ENCODE results near the gene SNN.
A peak's percentile ranks its signal among the peaks of the same experiment; 100 is the strongest.

The SNN gene

GRCh38 chr16:11667824-11668622 is at the start of gene SNN:
TSS of gene SNN (plus strand) at chr16:11668455. CDS start at chr16:11676060, 7,605 bp downstream.
- DNase-seq = peak; percentile 91

- no peak for DNase-seq
These were observed 48.9 kb upstream of the SNN start for GRCh38 chr16:11619327-11619851.

GRCh38 chr16:11620243-11621003 is 47.8 kb upstream of the SNN start:
- DNase-seq = no peak

GRCh38 chr16:11621539-11621919 is 46.7 kb upstream of the SNN start:
- no peak for DNase-seq

- DNase-seq = peak; percentile 67
These were observed 46.2 kb upstream of the SNN start for GRCh38 chr16:11621920-11622651.

GRCh38 chr16:11624205-11624604 is 44.0 kb upstream of the SNN start:
- DNase-seq = no peak

- no peak for DNase-seq
These were observed 43.3 kb upstream of the SNN start for GRCh38 chr16:11624636-11625607.

- DNase-seq = no peak
These were observed 42.5 kb upstream of the SNN start for GRCh38 chr16:11625769-11626168.

- no peak for DNase-seq
These were observed 41.5 kb upstream of the SNN start for GRCh38 chr16:11626657-11627291.

- no peak for DNase-seq
These were observed 41.0 kb upstream of the SNN start for GRCh38 chr16:11627292-11627663.

GRCh38 chr16:11627822-11628457 is 40.3 kb upstream of the SNN start:
- no peak for DNase-seq

GRCh38 chr16:11629071-11630030 is 38.9 kb upstream of the SNN start:
- DNase-seq = no peak

GRCh38 chr16:11630046-11630767 is 38.0 kb upstream of the SNN start:
- no peak for DNase-seq

- no peak for DNase-seq
These were observed 37.5 kb upstream of the SNN start for GRCh38 chr16:11630768-11631056.

- no peak for DNase-seq
These were observed 37.0 kb upstream of the SNN start for GRCh38 chr16:11631214-11631613.

- DNase-seq = peak; percentile 74
These were observed 35.8 kb upstream of the SNN start for GRCh38 chr16:11632455-11632939.

GRCh38 chr16:11633113-11633512 is 35.1 kb upstream of the SNN start:
- DNase-seq = no peak

- no peak for DNase-seq
These were observed 33.9 kb upstream of the SNN start for GRCh38 chr16:11634312-11634711.

GRCh38 chr16:11635113-11635652 is 33.1 kb upstream of the SNN start:
- DNase-seq = no peak

All from right forelimb (tissue), 1 donor.